Loucy (cell line): ENCODE data around the gene FAM98C.
A peak's percentile ranks its signal among the peaks of the same experiment; 100 is the strongest.

ENCODE experiments used
- H2AFZ ChIP-seq: fragments of 200-600 bp; sonication (generic); 2 replicates; pipeline ENCODE4 v1.6.0; 2016; ENCODE audit warnings: antibody characterized with exemption, mild to moderate bottlenecking, low read length, moderate library complexity
- H3F3A ChIP-seq: fragments of 200-600 bp; 2 replicates; pipeline ENCODE4 v1.6.0; 2016; ENCODE audit warnings: antibody characterized with exemption, low read depth, mild to moderate bottlenecking
- H3K27me3 ChIP-seq: fragments of 200-600 bp; sonication (generic); 2 replicates; pipeline ENCODE4 v1.6.1; 2014; ENCODE audit warnings: low read length, mild to moderate bottlenecking; ENCODE audit not compliant: insufficient read depth, poor library complexity, severe bottlenecking
- H3K36me3 ChIP-seq: fragments of 200-600 bp; sonication (generic); 2 replicates; pipeline ENCODE4 v1.6.1; 2016; ENCODE audit warnings: low read length; ENCODE audit not compliant: insufficient read depth
- H3K4me1 ChIP-seq: fragments of 200-600 bp; sonication (generic); 2 replicates; pipeline ENCODE4 v1.5.1; 2014; ENCODE audit warnings: low read length, mild to moderate bottlenecking; ENCODE audit not compliant: insufficient read depth, poor library complexity, severe bottlenecking
- H3K4me2 ChIP-seq: fragments of 200-600 bp; sonication (generic); 2 replicates; pipeline ENCODE4 v1.6.0; 2014; ENCODE audit warnings: antibody characterized with exemption, low read length, low read depth, mild to moderate bottlenecking; ENCODE audit not compliant: poor library complexity, severe bottlenecking
- H3K4me3 ChIP-seq: fragments of 200-600 bp; sonication (generic); 2 replicates; pipeline ENCODE4 v1.5.1; 2014; ENCODE audit warnings: low read length, mild to moderate bottlenecking, mixed read lengths; ENCODE audit not compliant: poor library complexity, severe bottlenecking
- H3K79me2 ChIP-seq: fragments of 200-600 bp; sonication (generic); 2 replicates; pipeline ENCODE4 v1.6.1; 2014; ENCODE audit warnings: low read length; ENCODE audit not compliant: insufficient read depth
- H3K9ac ChIP-seq: fragments of 200-600 bp; sonication (generic); 2 replicates; pipeline ENCODE4 v1.6.0; 2014; ENCODE audit warnings: mild to moderate bottlenecking, low read depth, low read length, moderate library complexity; ENCODE audit not compliant: poor library complexity, severe bottlenecking
- H3K9me2 ChIP-seq: fragments of 200-600 bp; sonication (generic); replicated peaks from 2 replicates; pipeline ENCODE4 v1.6.1; 2016; ENCODE audit warnings: low read depth, low read length, mixed read lengths
- H3K9me3 ChIP-seq: fragments of 200-600 bp; sonication (generic); 2 replicates; pipeline ENCODE4 v1.6.1; 2014; ENCODE audit warnings: mild to moderate bottlenecking, antibody characterized with exemption, low read length, low read depth; ENCODE audit not compliant: insufficient read depth
- H4K20me1 ChIP-seq: fragments of 200-600 bp; sonication (generic); 2 replicates; pipeline ENCODE4 v1.6.0; 2014; ENCODE audit warnings: antibody characterized with exemption, low read length, mild to moderate bottlenecking; ENCODE audit not compliant: insufficient read depth, poor library complexity, severe bottlenecking
- CTCF ChIP-seq: fragments of 200-600 bp; sonication (generic); conservative IDR thresholded peaks from 2 replicates; pipeline ENCODE4 v1.5.1; 2014; ENCODE audit warnings: mild to moderate bottlenecking, antibody characterized with exemption, low read length
- EZH2phosphoT487 ChIP-seq: fragments of 200-600 bp; IDR thresholded peaks from 2 replicates; pipeline ENCODE4 v1.6.1; 2018; ENCODE audit warnings: antibody characterized with exemption, mild to moderate bottlenecking, moderate library complexity, borderline replicate concordance

FAM98C gene

GRCh38 chr19:38389101-38389925 lies 13.6 kb upstream of the FAM98C start:
- H3K9me3 ChIP-seq = no peaks in the 10 kb centered on the region
- TF ChIP-seq EZH2phosphoT487 (no peak), CTCF (no peak)
- no peaks in the 10 kb centered on the region for H3K36me3 ChIP-seq
- H3K9ac ChIP-seq = no peak overlapping the region
- H3F3A ChIP-seq = no peaks in the 10 kb centered on the region
- peak overlapping the region; percentile 93 for H3K4me2 ChIP-seq
- H3K9me2 ChIP-seq = no peaks in the 10 kb centered on the region
- H3K27me3 ChIP-seq = no peaks in the 10 kb centered on the region
- no peaks in the 10 kb centered on the region for H4K20me1 ChIP-seq
- no peaks in the 10 kb centered on the region for H3K79me2 ChIP-seq
- H3K4me3 ChIP-seq = peak overlapping the region; percentile 72
- H3K4me1 ChIP-seq = peaks cover 5% of the 10 kb centered on the region
- H2AFZ ChIP-seq = peak overlapping the region; percentile 39; the same call in 1 of the 2 replicates

GRCh38 chr19:38389957-38390924 lies 12.7 kb upstream of the FAM98C start:
- Histone ChIP-seq H3K36me3 (no peaks in the 10 kb centered on the region), H3K4me2 (no peak overlapping the region), H3K9ac (no peak overlapping the region), H4K20me1 (no peaks in the 10 kb centered on the region), H3K9me3 (no peaks in the 10 kb centered on the region), H3K4me1 (peaks cover 5% of the 10 kb centered on the region), H3K27me3 (no peaks in the 10 kb centered on the region), H2AFZ (no peak overlapping the region), H3F3A (no peaks in the 10 kb centered on the region), H3K9me2 (no peaks in the 10 kb centered on the region), H3K79me2 (no peaks in the 10 kb centered on the region), H3K4me3 (no peak overlapping the region)
- TF ChIP-seq CTCF (no peak), EZH2phosphoT487 (no peak)

GRCh38 chr19:38391911-38392464 lies 10.9 kb upstream of the FAM98C start:
- Histone ChIP-seq H3K4me2 (no peak overlapping the region), H4K20me1 (no peaks in the 10 kb centered on the region), H3K27me3 (no peaks in the 10 kb centered on the region), H3K79me2 (no peaks in the 10 kb centered on the region), H3K9me3 (no peaks in the 10 kb centered on the region), H3K4me1 (peaks cover 5% of the 10 kb centered on the region), H3K4me3 (no peak overlapping the region), H2AFZ (no peak overlapping the region), H3K9ac (no peak overlapping the region), H3F3A (no peaks in the 10 kb centered on the region), H3K9me2 (no peaks in the 10 kb centered on the region), H3K36me3 (no peaks in the 10 kb centered on the region)
- TF ChIP-seq EZH2phosphoT487 (no peak), CTCF (no peak)
